GM18858 (cell line): ENCODE results near the gene FNDC8.
"Not testable (repeated sequence)": the region's sequence is repeated elsewhere in the genome, so short reads cannot be mapped to it uniquely, and the experiment has no call there.

Experiments
- ATAC-seq: cut with Tn5 transposase; IDR thresholded peaks from one replicate; pipeline ENCODE4 v1.9.1; 2021; ENCODE audit not compliant: unreplicated experiment

FNDC8 gene

DNA sequence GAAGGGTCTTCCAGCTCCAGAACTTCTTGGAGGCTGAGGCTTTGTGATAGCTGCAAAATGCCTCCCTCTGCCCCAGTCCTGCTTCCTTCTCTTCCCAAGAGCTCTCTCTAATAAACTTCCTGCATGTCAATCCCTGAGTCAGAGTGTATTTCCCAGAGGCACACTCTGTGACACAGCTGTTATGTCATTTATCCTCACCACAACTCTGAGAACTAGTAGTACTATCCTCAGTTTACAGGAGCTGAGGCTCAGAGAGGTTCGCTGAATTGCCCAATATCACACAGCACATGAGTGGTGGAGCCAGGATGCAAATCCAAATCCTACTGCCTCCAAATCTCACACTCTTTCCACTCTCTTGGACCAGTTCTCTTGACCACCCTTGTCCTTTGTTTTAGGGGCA, 46.3 kb downstream of the FNDC8 start:
- no peak for ATAC-seq

DNA sequence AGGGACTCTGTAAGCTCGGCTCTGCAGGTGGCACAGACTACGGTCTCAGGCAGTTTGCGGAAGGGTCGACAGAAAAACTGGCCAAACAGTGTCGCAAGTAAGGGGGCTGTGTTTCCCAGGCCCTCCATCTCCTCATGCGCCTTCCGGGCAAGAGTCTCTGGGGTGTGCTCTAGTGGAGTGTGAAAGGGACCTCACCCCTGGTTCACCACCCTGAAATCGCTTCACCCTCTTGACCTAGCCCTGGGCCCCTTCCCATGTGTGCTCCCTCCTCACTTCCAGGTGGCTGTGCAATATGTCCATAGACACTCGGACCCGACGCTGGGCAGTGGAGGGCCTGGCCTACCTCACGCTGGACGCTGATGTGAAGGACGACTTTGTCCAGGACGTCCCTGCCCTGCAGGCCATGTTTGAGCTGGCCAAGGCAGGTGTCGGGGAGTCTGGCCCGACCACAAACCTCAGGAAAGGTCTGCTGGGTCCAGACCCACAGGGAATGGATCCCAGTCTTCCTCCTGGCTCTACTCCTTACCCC, 48.5 kb downstream of the FNDC8 start:
- ATAC-seq: no peak

DNA sequence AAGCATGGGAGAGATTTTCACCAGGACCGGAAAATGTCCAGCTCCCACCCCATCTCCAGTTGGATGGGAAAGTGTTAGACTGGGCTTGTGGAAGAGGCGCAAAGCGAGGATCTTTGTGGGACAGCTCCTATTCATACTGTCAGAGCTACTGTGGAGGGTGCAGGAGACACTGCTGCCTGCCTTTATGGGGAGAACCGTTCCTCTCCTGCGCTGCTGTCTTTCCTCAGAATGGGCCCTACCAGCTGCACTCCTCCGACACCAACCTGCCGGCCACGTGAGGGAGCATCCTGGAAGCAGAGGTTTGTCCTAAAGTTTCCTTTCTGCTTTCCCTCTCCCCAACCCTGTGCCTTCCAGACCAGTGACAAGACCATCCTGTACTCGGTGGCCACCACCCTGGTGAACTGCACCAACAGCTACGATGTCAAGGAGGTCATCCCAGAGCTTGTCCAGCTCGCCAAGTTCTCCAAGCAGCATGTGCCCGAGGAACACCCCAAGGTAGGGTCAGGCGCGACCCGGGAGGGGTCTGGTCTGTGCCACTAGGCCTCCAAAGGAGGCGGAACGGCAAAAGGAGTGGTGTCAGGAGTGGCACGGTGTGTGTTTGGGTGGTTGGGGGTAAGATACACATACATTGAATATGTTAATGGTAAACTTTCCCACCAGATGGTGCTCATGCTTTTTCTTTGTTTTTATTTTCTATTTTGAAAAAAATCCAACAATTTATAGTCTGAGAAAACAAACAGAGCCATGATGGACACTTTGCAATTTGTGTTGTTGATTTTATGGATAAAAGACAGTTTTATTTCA, 49.8 kb downstream of the FNDC8 start:
- no peak for ATAC-seq

DNA sequence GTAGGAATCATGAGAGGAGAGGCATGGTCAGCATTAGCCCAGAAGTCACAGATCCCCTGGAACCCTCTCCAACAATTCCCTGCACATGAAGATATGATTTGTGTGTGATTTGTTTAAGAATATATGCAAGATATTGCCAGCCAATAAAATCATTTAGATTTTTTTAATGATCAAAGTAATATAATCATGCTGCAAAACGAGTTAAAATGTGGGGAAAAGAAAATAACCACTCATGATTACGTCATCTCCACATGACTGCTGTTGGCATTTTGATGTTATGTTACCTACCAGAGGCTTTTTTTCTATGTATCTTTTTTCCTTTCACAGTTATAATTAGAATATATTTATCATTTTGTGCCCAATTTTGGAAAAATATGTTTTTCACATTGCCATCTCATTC, 50.4 kb downstream of the FNDC8 start:
- no peak for ATAC-seq

DNA sequence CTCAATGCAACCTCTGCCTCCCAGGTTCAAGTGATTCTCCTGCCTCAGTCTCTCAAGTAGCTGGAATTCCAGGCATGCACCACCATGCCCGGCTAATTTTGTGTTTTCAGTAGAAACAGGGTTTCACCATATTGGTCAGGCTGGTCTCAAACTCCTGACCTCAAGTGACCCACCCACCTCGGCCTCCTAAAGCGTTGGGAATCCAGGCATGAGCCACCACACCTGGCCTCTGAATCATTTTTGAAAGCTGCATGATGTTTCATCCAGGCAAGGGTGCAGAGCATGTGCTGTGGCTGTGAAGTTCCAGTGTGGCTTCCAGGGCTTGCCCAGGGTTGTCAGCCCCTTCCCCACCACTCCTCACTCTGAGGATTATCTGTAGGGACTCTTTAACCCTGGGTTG, 50.9 kb downstream of the FNDC8 start:
- ATAC-seq: not testable (repeated sequence)

DNA sequence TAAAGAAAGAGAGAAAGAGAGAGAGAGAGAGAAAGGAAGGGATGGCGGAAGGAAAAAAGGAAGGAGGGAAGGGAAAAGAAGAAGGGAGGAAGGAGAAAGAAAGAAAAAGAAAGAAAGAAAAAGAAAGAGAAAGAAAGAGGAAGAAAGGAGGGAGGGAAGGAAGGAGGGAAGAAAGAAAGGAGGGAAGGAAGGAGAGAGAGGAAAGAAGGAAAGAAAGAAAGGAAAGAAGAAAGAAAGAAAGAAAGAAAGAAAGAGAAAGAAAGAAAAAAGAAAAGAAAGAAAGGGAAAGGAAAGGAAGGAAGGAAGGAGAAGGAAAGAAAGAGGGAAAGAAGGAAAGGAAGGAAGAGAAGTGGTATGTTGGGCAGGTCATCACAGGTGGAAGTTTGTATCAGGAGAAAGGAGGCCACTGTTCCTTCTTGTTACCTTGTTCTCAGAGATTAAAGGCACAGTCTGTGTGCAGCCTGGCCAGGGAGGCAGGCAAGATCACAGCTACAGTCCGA, 53.5 kb downstream of the FNDC8 start:
- no peak for ATAC-seq

DNA sequence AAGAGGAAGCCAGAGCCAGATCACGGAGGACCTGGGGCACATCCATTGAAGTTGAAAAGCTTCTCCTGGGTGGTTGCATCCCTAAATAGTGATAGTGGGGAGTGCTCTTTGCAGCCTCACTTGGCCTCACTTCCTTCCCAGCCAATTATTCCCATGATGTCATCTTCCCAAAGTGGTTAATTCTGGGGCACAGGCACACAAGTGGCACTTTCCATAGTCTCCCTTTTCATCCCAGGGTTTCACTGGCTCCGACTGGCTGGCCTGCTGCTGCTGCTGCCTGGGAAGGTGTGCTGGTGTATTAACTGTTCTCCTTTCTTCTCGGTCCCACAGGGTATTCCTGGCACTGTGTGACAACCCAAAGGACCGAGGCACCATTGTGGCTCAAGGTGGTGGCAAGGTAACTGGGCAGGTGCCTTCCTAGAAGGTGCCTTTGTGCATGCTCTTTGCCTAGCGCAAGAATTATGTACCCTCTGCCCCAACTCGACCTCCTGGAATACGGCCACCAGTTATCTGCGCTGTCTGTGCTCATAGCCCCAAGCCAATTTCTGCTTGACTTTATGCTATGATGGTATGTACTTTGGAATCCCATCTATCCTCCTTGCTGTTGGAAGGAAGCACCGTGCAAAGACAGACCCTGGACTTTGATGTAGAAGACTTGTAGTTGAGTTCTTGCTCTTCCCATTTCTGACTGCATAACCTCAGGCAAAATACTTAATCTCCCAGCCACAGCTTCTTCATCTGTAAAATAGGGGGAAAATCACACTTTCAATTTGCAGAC, 54.4 kb downstream of the FNDC8 start:
- ATAC-seq: no peak

DNA sequence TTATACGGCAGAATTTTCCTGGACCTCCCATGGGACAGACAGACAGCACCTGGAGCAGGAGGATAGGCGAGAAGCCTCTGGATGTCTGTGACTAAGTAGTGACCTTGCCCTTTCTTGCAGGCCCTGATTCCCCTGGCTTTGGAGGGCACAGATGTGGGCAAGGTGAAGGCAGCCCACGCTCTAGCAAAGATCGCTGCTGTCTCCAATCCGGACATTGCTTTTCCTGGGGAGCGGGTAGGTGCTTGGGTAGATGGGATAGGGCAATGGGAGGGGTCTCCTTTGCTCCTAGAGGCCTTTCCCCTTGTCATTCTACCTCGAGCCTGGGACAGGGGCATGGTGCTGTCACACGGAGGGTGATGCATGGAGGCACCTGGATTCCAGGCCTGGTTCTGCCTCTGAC, 55.5 kb downstream of the FNDC8 start:
- no peak for ATAC-seq

DNA sequence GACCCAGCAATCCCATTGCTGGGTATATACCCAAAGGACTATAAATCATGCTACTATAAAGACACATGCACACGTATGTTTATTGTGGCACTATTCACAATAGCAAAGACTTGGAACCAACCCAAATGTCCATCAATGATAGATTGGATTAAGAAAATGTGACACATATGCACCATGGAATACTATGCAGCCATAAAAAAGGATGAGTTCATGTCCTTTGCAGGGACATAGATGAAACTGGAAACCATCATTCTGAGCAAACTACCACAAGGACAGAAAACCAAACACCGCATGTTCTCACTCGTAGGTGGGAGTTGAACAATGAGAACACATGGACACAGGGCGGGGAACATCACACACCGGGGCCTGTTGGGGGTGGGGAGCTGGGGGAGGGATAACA, 58.0 kb downstream of the FNDC8 start:
- not testable (repeated sequence) for ATAC-seq
